HG02884 (cell line): ENCODE measurements around the gene UST.
"Not testable (repeated sequence)": the region's sequence is repeated elsewhere in the genome, so short reads cannot be mapped to it uniquely, and the experiment has no call there.

ENCODE experiments used
- ATAC-seq: cut with Tn5 transposase; IDR thresholded peaks from one replicate; pipeline ENCODE4 v1.9.1; 2021; ENCODE audit warnings: mild to moderate bottlenecking, moderate library complexity; ENCODE audit not compliant: unreplicated experiment

UST gene

DNA sequence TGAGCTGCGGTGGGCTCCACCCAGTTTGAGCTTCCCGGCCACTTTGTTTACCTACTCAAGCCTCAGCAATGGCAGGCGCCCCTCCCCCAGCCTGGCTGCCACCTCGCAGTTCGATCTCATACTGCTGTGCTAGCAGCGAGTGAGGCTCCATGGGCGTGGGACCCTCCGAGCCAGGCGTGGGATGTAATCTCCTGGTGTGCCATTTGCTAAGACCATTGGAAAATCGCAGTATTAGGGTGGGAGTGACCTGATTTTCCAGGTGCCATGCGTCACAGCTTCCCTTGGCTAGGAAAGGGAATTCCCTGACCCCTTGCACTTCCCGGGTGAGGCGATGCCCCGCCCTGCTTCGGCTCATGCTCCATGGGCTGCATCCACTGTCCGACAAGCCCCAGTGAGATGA, 117.3 kb downstream of the UST start:
- not testable (repeated sequence) for ATAC-seq

DNA sequence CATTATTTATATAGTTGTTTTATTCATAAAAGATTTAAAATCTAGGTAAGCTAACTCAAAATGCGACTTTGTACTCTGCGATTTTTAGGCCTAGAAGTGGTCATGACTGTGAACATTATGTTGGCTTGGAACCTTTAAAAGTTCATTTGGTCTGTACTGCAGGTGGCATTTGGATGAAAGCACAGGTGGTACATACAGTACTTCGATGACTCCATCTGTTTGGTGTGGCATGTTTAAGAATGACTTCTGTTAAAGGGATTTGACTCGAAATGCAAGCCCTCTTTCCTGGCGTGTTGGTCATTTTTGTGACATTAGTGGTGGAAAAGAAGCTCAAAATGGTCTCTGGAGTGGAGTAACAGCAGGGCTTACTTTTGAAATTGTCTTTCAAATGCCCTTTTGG, 118.1 kb downstream of the UST start:
- ATAC-seq: no peak

DNA sequence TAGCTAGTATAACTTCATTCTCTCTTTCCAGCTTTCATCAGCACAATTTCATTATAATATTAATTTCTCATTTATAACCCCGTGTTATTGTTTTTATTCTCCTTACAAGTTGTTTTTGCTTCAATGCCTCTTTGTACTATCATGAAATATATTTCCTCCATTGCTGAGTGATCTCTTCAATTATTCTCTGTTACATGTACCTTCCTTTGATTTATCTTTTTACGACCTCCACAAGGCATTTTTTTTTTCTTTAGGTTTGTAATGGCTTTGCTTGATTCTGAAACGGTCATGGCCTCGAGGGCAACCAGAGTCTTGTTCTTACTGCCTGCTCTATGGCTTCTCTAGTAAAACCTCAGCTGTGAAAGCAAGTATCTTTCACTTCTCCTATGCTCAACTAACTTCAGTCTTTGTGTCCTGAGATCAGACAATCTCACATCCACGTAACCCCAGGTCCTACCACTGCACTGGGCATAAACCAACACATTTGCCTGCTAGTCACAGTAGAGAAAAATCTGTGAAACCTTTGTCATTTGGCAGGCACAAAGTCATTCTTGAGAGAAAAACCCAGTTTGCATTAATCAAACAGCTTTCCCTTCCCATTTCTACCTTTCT, 119.9 kb downstream of the UST start:
- peak; percentile 99 for ATAC-seq

DNA sequence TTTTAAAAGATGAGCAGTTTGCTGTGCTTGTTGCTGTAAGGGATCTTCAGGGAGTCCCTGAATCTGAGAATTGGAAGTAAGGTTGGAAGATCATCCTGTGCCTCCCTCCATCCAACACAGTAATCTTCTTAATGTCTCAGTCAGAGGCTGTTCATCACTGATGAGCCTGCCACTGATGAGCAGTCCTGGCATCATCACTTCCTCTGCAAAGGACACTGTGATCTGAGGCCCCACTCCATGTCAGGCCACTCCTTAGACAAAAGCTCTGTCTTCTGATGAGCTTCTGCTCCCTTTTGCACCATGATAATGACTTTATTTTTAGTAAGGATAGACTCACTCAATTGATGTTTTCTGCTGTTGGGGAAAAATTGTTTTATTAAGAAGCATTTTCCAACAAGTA, 121.0 kb downstream of the UST start:
- ATAC-seq: no peak

DNA sequence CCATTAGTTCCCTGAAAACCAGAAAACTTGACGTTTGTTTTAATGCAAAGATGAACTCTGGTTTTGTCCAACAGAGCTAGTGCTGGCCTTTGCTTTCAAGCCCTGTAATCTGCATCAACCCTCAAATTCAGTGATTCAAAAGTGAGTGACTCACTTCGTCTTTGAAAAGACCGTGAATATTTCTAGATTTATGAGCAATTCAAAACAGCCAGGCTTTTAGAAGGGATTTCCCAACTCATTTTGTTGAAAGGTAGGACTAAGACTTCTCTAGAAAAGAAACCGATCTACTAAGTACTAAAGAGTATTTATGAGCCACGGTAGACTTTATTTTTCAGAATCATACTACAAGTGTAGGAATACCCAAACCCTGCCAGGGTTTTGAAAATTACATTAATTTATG, 121.5 kb downstream of the UST start:
- no peak for ATAC-seq

DNA sequence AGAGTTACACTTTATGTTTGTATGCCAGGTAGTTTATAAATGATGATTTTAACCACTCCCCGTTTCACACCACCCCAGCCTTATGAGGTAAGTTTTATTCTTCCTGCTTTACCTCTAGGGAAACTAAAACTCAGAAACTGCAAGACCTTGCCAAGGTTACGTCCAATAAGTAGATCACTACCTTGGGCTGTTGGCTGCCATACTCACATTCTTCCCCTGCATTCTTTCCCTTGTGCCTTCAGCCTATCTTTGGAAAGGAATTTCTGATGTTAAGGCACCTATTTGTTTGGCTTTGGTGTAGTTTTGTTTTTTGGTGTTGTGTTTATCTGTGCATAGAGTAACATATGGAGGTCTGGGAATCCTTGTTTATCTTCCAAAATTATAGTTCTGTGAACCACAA, 122.1 kb downstream of the UST start:
- ATAC-seq: no peak

DNA sequence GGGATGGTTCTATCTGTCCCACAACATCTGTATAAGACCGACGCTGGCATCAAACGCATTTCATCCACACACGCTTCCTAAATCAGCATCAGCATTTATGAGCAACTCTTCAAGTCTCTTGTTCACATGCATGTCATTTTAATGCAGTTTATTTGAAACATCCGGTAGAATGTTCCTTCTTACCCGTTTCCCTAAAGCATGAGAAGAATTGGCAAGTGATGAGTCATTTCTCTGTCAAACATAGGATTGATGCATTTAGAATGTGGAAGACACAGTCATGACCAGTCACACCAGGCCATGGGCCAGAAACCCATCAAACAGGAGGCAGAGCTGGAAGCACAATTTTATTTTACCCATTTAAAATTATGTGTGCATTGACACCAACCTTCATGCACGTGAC, 122.8 kb downstream of the UST start:
- ATAC-seq: no peak

DNA sequence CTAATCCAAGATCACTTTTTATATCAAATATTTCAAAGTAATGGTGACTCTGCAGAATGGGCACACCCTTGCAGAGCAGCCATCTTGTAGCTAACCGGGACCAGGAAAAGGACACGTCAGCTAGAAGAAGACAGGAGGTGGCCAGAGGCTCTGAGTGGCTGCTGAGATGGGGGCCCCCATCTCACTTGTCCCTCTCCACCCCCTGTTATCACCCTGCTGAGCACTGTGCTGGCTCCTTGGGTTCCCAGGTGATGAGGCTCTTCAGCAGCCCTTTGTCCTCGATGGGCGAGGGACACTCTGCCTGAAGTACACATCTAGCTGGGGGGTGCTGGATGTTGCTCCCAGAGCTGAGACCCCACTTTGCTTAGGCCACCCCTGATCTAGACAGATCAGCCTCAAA, 126.3 kb downstream of the UST start:
- ATAC-seq: no peak

DNA sequence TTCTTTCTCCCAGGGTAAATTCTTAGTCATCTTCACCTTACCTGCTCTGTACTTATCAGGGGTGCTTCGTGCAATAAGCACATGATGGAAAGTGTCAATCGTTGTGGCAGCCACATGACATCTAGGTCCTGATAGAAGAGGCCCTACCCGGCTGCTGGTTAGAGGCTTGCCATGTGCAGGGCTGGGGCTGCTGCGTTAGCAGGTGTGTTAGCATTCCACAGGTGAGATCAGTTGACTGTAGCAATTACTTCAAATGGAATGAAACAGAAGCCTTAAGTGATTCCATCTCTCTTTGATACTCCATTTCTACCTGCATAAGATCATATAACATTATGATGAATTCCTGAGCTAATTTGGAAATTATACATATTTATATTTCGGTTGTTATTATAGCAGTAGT, 127.0 kb downstream of the UST start:
- no peak for ATAC-seq

DNA sequence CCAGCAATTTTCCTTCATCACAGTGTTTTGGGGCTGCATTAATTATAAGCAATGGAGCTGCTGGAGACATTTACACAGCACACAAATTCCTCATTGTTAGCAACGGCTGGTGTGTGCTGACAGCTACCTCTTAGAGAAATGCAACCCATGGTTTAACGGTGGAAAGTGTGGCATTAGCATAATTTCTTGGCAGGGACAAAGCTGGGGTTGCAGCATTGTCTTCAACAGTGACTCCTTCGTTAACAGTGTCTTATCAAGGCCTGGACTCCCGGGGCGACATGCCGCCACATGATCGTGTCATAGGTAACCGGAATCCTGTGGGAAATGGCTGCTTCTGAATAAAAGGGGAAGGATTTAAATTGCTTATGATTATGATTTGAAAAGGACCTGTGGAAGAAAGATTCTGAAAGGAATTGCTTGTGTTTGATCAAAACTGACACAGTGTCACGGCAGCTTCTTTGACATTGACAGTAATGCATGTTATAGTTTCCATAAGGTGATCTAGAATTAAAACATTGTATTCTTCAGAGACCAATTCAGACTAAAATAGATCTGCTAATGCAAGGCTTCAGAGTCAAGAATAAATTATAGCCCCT, 128.0 kb downstream of the UST start:
- ATAC-seq: no peak

DNA sequence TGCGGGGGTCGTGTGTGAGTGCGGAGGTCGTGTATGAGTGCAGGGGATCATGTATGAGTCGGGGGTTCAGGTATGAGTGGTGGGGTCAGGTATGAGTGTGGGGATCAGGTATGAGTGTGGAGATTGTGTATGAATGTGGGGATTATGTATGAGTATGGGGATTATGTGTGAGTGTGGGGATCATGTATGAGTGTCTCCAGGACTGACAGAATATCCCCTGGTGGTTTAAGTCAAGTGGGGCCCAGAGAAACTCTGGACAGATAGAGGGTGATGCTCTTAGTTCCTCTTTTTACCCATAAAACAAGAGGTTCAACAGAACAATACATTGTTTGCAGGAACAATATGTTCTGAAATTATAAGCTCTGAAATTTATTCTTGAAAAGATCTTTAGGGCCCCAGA, 131.9 kb downstream of the UST start:
- no peak for ATAC-seq

DNA sequence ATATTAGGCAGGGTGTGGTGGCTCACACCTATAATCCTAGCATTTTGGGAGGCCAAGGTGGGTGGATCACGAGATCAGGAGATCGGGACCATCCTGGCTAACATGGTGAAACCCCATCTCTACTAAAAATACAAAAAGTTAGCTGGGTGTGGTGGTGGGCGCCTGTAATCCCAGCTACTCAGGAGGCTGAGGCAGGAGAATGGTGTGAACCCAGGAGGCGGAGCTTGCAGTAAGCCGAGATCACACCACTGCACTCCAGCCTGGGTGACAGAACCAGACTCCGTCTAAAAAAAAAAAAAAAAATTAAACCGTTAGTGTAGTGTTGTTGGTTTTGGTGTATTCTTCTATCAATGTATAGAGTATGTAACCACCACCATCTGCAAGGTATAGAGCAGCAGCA, 133.9 kb downstream of the UST start:
- not testable (repeated sequence) for ATAC-seq

DNA sequence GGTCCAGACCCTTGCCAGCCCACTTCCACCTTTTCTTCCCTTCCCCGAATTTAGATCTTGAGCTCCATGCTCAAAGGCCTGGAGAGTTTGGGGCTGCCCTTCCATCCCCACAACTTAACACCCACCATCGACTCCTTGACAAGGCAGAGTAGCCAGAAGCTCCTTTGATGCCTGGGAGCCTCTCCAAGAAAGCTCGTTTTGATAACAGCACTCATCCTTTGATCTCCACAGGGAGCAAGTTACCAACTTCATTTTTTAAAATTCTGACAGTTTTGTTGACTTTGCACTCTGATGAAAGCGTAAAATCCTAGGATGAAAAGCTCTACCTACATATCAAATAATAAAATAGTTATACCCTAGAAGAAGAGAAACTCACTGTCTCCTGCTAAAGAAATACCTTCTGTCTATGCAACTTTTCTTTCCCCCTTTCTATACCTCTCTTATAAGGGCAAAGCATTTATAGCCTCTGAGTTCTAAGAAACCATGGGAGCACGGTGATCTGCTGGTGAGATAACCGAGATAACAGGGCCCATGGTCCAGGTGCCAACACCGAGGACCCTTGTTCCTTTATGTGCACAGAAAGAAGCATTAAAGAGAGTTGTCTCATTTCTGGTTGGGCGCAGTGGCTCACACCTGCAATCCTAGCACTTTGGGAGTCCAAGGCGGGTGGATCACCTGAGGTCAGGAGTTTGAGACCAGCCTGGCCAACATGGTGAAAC, 134.9 kb downstream of the UST start:
- ATAC-seq: no peak

DNA sequence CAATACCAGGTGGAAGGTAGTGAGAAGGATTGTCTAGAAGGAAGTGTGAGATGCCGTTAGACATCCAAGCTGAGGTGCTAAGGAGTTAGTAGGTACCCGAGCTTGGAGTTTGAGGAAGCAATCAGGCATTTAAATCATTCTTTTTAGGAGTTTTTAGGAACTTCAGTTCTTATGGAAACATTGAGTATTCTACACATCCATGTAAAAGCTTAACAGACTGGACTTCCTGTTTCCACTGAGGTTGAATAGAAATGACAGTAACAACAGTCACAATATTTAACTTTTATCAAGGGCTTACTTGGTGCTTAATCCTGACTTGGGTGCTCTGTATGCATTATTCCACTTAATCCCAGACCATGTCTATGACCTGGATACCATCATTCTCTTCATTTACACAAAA, 136.4 kb downstream of the UST start:
- no peak for ATAC-seq

DNA sequence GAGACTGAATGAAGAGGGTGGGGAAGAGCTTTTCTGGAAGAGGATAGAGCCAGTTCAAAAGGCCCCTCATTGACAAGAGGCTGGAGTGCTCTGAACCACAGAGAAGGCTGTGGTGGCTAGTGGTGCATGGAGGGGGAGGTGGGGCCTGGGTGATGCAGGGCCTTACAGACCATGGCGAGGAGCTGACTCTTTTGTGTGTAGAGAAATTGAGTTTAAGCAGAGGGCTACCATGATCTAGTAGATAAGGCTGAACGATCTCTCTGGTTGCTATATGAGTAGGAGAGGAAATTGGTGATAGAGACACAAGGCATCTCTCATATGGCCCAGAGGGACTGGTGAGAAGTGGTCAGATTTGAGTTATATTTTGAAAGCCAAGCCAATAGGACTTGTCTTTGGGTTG, 137.6 kb downstream of the UST start:
- peak; percentile 95 for ATAC-seq

DNA sequence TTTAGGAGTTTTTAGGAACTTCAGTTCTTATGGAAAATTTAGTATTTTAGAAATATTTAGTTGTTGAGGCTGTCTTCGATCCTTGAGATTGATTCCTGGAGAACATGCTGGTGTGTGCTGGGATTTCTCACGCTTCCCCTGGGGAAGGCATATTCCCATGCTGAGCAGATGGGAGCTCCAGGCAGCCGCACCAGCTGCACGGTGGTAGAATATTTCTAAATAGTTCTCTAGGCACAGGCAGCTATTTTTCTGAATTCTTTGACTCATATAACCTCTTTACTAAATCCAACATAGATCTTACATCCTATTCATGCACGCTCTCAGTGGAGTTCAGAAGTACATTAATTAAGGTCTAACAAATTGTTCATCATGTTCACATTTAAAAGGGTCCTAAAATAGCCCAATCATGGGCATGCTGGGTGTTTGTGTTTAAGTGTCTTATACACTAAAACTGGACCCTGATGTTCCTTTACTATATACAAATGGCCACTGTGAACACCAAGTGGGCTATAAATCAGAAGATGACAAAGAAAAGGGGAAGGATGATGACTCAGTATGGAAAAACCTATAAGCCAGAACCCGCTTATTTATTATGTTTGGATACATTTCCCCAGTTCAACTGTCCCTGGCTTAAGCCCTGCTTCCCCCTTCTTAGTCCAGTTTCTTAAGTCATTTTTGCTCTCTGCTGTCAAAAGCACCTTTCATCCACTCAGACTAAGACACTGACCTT, 138.5 kb downstream of the UST start:
- no peak for ATAC-seq

DNA sequence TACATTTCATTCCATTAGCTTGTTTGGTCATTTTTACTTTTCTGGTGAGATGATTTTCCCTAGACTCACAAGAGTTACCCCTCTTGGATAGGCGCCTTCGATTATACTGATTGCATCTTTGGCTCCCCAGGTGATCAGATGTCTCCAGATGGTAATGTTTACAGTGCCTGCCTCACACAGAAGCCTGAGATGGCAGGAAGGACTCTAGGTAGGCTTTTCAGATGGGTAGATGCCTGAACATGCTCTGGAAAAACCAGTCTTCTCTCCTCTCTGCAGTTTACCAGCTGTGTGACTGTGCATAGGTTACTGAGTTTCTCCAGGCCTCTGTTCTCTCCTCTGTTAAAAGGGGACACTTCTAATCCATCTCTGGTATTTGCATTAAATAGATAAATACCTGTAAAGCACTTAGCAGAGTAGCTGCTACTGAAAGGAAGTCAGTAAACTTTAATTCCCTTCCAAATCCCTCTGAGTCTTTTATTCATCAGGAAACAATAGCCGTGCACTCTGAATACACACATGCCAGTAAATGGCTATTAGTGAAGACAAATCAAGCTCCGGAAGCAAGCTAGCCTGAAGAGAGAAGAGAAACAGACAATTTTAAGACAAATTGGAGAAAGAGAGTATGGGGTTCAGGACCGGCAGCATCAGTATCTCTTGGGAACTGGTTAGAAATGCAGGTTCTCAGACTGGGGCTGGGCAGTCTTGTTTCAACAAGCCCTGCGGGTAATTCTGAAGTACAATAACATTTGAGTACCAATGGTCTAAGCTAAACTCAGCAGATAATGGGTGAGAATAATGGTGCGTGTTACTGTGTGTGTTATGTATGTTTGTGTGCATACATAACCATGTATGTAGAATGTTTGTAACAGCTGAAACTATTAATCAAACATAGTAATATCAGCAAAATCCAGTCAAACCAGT, 139.4 kb downstream of the UST start:
- no peak for ATAC-seq

DNA sequence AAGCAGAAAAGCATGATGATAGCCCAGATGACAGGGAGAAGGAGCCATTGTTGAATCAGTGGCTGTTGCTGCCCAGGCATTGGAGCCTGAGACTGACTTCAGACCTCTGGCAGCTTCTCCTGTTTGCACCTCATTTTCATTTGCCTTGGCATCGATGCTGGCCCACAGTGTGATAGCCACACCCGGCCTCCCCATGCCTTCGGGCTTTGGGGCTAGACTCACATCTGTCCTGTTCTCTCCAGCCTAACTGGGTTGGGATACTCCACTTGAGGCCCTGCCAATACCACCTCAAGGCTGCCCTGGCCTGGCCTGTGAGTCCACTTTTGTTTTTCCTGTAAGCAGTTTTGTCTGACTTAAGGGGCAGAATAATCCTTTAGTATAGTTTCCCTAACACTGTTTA, 140.4 kb downstream of the UST start:
- no peak for ATAC-seq

DNA sequence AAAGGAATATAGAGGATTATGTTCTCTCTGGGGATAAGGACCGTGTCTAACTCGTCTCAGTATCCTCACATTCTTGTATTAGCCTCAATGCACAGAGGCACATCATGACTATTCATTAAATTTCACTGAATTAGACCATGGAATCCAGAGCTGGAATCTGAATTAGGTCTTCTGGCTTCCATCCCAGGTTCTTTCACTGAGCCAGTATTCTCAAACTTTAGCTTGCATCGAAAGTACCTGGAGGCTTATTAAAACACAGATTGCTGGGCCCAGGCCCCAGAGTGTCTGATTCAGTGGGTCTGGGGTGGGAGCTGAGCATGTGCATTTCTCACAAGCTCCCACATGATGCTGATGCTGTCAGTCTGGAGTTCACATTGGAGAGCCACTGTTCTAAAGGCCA, 142.0 kb downstream of the UST start:
- ATAC-seq: no peak

DNA sequence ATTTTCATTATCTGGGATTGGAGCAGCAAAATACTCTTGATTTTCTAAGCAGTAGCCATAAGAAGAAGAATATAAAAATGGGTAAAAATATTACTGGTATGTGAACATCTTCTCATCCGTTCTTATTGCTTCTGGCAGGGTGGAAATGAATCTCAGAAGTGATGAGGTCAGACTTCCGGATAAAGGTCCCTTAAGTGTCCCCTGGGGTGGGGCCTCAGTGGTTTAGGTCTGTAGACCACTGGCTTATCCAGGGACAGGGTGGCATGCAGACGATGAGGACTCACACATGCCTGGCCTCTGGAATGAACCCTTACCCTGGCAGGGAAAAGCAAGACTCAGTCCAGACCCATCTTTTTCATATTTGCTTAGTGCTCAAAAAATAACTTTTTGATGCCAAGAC, 143.3 kb downstream of the UST start:
- ATAC-seq: no peak
